ENCODE measurements around the gene BOD1.

DNA sequence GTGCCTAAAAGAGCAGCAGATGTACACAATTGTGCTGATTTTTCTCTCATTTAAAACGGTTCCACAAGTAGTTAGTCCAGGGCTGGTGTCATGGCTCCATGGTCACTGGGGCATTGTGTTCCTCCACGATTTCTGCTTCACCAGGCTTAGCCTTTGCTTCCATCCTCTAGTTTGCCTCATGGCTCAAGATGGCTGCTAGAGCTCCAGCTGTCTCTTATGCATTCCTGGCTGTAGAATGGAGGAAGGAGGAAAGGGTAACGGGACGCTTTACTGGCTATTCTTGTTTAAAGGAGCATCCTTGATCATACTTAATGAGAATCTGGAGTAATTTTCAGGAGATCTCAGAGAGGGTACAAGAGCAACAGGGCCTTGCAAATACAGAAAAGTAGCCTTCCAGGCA, 47.7 kb downstream of the BOD1 start:
- TF ChIP-seq, protein P1, sequence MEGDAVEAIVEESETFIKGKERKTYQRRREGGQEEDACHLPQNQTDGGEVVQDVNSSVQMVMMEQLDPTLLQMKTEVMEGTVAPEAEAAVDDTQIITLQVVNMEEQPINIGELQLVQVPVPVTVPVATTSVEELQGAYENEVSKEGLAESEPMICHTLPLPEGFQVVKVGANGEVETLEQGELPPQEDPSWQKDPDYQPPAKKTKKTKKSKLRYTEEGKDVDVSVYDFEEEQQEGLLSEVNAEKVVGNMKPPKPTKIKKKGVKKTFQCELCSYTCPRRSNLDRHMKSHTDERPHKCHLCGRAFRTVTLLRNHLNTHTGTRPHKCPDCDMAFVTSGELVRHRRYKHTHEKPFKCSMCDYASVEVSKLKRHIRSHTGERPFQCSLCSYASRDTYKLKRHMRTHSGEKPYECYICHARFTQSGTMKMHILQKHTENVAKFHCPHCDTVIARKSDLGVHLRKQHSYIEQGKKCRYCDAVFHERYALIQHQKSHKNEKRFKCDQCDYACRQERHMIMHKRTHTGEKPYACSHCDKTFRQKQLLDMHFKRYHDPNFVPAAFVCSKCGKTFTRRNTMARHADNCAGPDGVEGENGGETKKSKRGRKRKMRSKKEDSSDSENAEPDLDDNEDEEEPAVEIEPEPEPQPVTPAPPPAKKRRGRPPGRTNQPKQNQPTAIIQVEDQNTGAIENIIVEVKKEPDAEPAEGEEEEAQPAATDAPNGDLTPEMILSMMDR (IDR thresholded peaks at IDR 0.05; ENCODE audit: extremely low read depth in 1 of 2, insufficient read depth in 1 of 2, low read depth in 1 of 2, low read length in 2 of 2), result no peak
- TF ChIP-seq POLR2AphosphoS5 (IDR thresholded peaks at IDR 0.05; ENCODE audit: insufficient read depth, low read depth, low read length) (no peak), EZH2 (IDR thresholded peaks at IDR 0.05; ENCODE audit: borderline replicate concordance, low read depth, low read length, severe bottlenecking) (no peak), POLR2A (IDR thresholded peaks at IDR 0.05; ENCODE audit: low read depth, low read length) (no peak), JUN (IDR thresholded peaks at IDR 0.05; ENCODE audit: borderline replicate concordance, insufficient read depth, insufficient read length, low read depth) (no peak), MYC (IDR thresholded peaks at IDR 0.05; ENCODE audit: low read depth, low read length) (no peak), FOS (IDR thresholded peaks at IDR 0.05; ENCODE audit: borderline replicate concordance, insufficient read depth, low read length) (no peak), GATA2 (IDR thresholded peaks at IDR 0.05; ENCODE audit: insufficient read depth, insufficient read length, low read depth, low read length) (no peak)
- TF ChIP-seq, protein P2, sequence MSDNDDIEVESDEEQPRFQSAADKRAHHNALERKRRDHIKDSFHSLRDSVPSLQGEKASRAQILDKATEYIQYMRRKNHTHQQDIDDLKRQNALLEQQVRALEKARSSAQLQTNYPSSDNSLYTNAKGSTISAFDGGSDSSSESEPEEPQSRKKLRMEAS (IDR thresholded peaks at IDR 0.05; ENCODE audit: insufficient read depth, insufficient read length), result no peak

Data from endothelial cell of umbilical vein (primary cell).